ENCODE measurements around the gene RAPGEF6.

Gene RAPGEF6

DNA sequence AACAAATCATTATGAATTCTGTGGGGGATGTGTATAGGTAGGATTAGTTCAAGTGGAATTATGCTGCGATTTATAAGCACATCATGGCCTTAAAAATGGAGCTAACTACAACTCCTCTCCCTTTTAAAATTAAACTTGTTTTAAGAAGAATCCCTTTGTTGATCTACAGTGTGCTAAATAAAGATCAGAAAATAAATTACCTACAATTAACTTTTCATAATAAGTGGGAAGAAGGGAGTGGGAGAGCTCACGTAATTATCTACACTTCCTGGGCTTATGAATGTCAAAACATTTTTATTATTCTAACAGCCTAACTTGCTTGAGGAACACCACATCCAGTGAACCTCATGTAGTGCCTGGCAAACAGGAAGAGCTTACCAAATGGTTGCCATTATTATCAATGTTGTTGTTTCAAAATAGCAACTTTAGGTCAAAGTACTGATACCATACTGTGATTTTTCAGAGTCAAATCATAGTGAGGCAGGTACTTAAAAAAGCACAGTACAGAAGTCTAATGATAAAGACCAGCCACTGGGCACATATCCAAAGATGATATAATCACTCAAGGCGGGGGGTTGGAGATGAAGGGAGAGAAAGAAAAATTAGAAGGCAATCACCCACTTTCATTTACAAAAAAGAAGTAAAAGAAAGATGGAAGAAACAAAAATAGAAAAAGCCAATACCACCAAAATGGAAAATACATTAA is 174.0 kb downstream of the RAPGEF6 start:
- H4K20me1 ChIP-seq (ENCODE audit: insufficient read depth, low read length), result no peaks in the 10 kb centered on the region
- no peak overlapping the region for H3K9ac ChIP-seq (ENCODE audit: low read length)
- H3K36me3 ChIP-seq (replicated peaks; ENCODE audit: low read depth, low read length), result peaks cover 11% of the 10 kb centered on the region
- no peak for TF ChIP-seq EZH2phosphoT487 (IDR thresholded peaks at IDR 0.05; ENCODE audit: low read depth)
- TF ChIP-seq, protein P1, sequence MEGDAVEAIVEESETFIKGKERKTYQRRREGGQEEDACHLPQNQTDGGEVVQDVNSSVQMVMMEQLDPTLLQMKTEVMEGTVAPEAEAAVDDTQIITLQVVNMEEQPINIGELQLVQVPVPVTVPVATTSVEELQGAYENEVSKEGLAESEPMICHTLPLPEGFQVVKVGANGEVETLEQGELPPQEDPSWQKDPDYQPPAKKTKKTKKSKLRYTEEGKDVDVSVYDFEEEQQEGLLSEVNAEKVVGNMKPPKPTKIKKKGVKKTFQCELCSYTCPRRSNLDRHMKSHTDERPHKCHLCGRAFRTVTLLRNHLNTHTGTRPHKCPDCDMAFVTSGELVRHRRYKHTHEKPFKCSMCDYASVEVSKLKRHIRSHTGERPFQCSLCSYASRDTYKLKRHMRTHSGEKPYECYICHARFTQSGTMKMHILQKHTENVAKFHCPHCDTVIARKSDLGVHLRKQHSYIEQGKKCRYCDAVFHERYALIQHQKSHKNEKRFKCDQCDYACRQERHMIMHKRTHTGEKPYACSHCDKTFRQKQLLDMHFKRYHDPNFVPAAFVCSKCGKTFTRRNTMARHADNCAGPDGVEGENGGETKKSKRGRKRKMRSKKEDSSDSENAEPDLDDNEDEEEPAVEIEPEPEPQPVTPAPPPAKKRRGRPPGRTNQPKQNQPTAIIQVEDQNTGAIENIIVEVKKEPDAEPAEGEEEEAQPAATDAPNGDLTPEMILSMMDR (IDR thresholded peaks at IDR 0.05; ENCODE audit: low read depth, low read length), result no peak
- no peak overlapping the region for H3K27ac ChIP-seq (ENCODE audit: low read length)
- H2AFZ ChIP-seq (ENCODE audit: low read depth, low read length), result no peak overlapping the region
- no peaks in the 10 kb centered on the region for H3K27me3 ChIP-seq (ENCODE audit: low read depth, low read length)
- H3K4me1 ChIP-seq (ENCODE audit: low read length), result no peaks in the 10 kb centered on the region
- no peaks in the 10 kb centered on the region for H3K79me2 ChIP-seq (ENCODE audit: low read length)
- H3K4me2 ChIP-seq (ENCODE audit: low read length), result no peak overlapping the region
- H3K4me3 ChIP-seq (ENCODE audit: low read length), result no peak overlapping the region
- H3K9me3 ChIP-seq (ENCODE audit: insufficient read depth, low read length), result no peaks in the 10 kb centered on the region

GRCh38 chr5:131460133-131460532 is 174.9 kb downstream of the RAPGEF6 start:
- Histone ChIP-seq H3K27me3 (ENCODE audit: low read depth, low read length) (no peaks in the 10 kb centered on the region), H3K4me3 (ENCODE audit: low read length) (no peak overlapping the region), H4K20me1 (ENCODE audit: insufficient read depth, low read length) (no peaks in the 10 kb centered on the region), H3K4me2 (ENCODE audit: low read length) (no peak overlapping the region), H3K79me2 (ENCODE audit: low read length) (no peaks in the 10 kb centered on the region), H3K9ac (ENCODE audit: low read length) (no peak overlapping the region), H3K9me3 (ENCODE audit: insufficient read depth, low read length) (no peaks in the 10 kb centered on the region), H3K36me3 (replicated peaks; ENCODE audit: low read depth, low read length) (peaks cover 13% of the 10 kb centered on the region), H3K4me1 (ENCODE audit: low read length) (no peaks in the 10 kb centered on the region), H3K27ac (ENCODE audit: low read length) (no peak overlapping the region), H2AFZ (ENCODE audit: low read depth, low read length) (no peak overlapping the region)
- TF ChIP-seq, protein P1 (IDR thresholded peaks at IDR 0.05; ENCODE audit: low read depth, low read length), result no peak
- no peak for TF ChIP-seq EZH2phosphoT487 (IDR thresholded peaks at IDR 0.05; ENCODE audit: low read depth)

GRCh38 chr5:131459216-131459615 is 175.8 kb downstream of the RAPGEF6 start:
- Histone ChIP-seq H3K4me3 (ENCODE audit: low read length) (no peak overlapping the region), H3K36me3 (replicated peaks; ENCODE audit: low read depth, low read length) (peaks cover 16% of the 10 kb centered on the region), H3K9me3 (ENCODE audit: insufficient read depth, low read length) (no peaks in the 10 kb centered on the region), H3K27me3 (ENCODE audit: low read depth, low read length) (no peaks in the 10 kb centered on the region), H3K9ac (ENCODE audit: low read length) (no peak overlapping the region), H3K4me1 (ENCODE audit: low read length) (no peaks in the 10 kb centered on the region), H2AFZ (ENCODE audit: low read depth, low read length) (no peak overlapping the region), H3K27ac (ENCODE audit: low read length) (no peak overlapping the region), H4K20me1 (ENCODE audit: insufficient read depth, low read length) (no peaks in the 10 kb centered on the region), H3K4me2 (ENCODE audit: low read length) (no peak overlapping the region), H3K79me2 (ENCODE audit: low read length) (no peaks in the 10 kb centered on the region)
- TF ChIP-seq EZH2phosphoT487 (IDR thresholded peaks at IDR 0.05; ENCODE audit: low read depth), result no peak
- TF ChIP-seq, protein P1 (IDR thresholded peaks at IDR 0.05; ENCODE audit: low read depth, low read length), result no peak

DNA sequence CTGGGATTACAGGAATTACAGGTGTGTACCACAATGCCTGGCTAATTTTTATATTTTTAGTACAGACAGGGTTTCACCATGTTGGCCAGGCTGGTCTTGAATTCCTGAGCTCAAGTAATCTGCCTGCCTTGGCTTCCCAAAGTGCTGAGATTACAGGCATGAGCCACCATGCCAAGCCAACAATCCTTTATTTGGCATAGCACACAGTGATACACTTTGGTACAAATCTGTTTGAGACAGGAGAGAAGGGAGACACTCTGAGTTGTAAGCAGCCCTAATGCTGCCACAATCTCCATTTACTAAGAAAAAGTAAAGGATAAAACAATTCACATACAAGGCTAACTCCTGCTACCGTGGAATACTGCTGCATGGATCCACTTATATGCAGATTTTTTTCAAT is 177.8 kb downstream of the RAPGEF6 start:
- Histone ChIP-seq H3K9ac (ENCODE audit: low read length) (no peak overlapping the region), H3K79me2 (ENCODE audit: low read length) (no peaks in the 10 kb centered on the region), H3K4me2 (ENCODE audit: low read length) (no peak overlapping the region), H3K36me3 (replicated peaks; ENCODE audit: low read depth, low read length) (peaks cover 13% of the 10 kb centered on the region), H3K4me3 (ENCODE audit: low read length) (no peak overlapping the region), H4K20me1 (ENCODE audit: insufficient read depth, low read length) (no peaks in the 10 kb centered on the region), H3K27me3 (ENCODE audit: low read depth, low read length) (no peaks in the 10 kb centered on the region), H3K9me3 (ENCODE audit: insufficient read depth, low read length) (no peaks in the 10 kb centered on the region), H2AFZ (ENCODE audit: low read depth, low read length) (no peak overlapping the region), H3K4me1 (ENCODE audit: low read length) (no peaks in the 10 kb centered on the region), H3K27ac (ENCODE audit: low read length) (no peak overlapping the region)
- no peak for TF ChIP-seq EZH2phosphoT487 (IDR thresholded peaks at IDR 0.05; ENCODE audit: low read depth)
- TF ChIP-seq, protein P1 (IDR thresholded peaks at IDR 0.05; ENCODE audit: low read depth, low read length), result no peak
